ENCODE data around the gene NOL12.

- TF ChIP-seq, protein P1, sequence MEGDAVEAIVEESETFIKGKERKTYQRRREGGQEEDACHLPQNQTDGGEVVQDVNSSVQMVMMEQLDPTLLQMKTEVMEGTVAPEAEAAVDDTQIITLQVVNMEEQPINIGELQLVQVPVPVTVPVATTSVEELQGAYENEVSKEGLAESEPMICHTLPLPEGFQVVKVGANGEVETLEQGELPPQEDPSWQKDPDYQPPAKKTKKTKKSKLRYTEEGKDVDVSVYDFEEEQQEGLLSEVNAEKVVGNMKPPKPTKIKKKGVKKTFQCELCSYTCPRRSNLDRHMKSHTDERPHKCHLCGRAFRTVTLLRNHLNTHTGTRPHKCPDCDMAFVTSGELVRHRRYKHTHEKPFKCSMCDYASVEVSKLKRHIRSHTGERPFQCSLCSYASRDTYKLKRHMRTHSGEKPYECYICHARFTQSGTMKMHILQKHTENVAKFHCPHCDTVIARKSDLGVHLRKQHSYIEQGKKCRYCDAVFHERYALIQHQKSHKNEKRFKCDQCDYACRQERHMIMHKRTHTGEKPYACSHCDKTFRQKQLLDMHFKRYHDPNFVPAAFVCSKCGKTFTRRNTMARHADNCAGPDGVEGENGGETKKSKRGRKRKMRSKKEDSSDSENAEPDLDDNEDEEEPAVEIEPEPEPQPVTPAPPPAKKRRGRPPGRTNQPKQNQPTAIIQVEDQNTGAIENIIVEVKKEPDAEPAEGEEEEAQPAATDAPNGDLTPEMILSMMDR (IDR thresholded peaks at IDR 0.05 in 8 of 11, conservative IDR thresholded peaks at IDR 0.05 in 3 of 11): no peak
- no peak for TF ChIP-seq POLR2A (IDR thresholded peaks at IDR 0.05)
- TF ChIP-seq POLR2AphosphoS5 (IDR thresholded peaks at IDR 0.05): no peak
These were observed 21.7 kb upstream of the NOL12 start for GRCh38 chr22:37664249-37665101.

Measured in spleen (tissue), 7 donors.